GM19239 (cell line): ENCODE measurements around the gene ACOT7.

ENCODE experiments used
- DNase-seq: peaks from one replicate; pipeline ENCODE4 v3.0.0; 2011; ENCODE audit warnings: low spot score; ENCODE audit not compliant: insufficient read length
- FAIRE-seq: peaks from 2 replicates; lab custom pipeline; 2011; peaks lifted over from hg19 to GRCh38; lab: Jason Lieb, UNC

Gene ACOT7

DNA sequence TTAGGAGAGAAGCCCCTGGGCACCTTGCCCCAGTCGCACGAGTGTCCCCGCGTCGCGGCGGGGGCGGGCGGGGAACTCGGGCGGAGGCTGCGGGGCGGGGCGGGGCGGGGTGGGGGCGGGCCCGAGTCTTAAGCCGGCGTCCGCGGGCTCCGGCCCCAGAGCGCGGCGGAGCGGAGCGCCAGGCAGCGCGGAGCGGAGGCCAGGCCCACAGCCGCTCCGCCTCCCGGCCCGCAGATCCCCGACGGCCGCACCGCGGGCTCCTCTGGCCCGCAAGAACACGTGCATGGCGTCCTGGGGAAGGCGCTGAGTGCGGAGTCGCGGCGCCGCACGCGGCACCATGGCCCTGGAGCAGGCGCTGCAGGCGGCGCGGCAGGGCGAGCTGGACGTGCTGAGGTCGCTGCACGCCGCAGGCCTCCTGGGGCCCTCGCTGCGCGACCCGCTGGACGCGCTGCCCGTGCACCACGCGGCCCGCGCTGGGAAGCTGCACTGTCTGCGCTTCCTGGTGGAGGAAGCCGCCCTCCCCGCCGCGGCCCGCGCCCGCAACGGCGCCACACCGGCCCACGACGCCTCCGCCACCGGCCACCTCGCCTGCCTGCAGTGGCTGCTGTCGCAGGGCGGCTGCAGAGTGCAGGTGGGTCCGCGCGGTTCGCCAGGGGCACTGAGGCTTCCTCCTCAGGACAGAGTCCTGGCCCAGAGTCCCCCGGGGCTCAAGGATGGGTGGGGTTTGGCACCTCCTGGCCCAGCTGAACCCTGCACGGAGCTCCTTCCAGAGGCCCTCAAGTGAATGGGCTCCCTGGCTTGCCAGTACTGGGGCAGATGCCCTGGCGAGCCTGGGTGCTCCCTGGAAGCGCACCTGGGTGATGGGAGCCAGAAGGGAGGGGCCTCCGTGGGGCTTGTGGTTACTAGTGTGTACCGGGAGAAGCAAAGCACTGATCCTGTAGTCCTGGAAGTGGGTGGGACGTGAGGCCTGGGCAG, 31.3 kb upstream of the ACOT7 start, which contains the start of gene ESPN:
ESPN (plus strand) TSS at position 158 of the 975 bp plus-strand sequence; CDS start at position 338, 180 bp downstream.
- DNase-seq = no peak
- FAIRE-seq = no peak

DNA sequence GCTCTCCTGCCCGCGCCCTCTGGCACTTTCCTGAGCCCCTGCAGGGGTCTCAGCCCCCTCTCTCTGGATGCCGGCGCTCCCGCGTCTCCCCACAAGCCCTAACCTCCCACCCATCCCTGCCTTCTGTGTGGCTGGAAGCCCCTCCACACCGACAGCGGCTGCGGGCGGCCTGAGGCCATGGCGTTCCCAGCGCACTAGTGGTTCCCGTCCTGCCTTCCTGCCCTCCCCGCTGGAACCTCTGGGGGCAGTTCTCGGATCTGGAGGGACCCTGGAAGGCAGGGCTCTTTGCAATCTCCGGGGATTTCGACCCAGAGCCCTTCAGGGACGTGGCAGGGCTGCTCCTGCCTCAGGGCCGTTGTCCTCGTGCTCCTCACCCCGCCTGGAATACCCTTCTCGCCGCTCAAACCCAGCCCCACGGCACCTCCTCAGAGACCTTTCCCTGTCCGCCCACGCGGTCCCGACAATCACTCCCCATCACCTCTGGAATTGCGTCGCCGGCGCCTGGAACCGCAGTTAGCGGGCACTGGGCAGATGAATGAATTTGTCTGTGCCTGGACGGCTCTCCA, 30.5 kb upstream of the ACOT7 start:
- FAIRE-seq = no peak
- no peak for DNase-seq

DNA sequence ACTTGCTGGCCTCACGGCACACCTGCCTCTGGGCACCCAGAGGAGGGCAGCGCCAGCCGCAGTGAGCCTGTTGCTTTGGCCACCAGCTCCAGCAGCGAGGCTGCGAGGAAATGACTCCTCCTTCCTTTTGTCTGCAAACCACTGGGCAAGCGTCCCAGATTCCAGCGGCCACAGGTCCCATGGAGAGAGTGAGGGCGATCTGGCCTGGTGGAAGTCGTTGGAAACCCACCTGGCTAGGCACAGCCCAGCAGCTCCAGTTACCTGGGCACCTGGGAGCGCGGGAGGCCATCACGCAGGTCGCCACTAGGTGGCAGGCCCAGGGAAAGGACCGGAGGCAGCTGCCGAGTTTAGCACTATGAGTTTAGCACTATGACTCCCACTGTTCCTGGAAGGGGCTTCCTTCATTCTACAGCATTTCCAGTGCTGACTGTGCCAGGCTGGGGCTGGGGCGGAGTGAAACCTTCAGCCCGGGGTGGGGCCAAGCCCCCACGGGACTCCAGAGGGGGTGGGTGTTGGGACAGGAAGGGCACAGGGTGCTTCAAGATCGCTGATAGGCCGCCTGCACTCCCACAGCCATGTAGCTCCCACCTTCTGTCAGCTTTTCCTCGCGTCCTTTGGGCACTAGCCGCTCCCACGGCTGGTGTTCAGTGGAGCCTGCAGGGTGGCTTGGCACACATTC, 29.9 kb upstream of the ACOT7 start:
- FAIRE-seq = no peak
- peak; percentile 94 for DNase-seq

DNA sequence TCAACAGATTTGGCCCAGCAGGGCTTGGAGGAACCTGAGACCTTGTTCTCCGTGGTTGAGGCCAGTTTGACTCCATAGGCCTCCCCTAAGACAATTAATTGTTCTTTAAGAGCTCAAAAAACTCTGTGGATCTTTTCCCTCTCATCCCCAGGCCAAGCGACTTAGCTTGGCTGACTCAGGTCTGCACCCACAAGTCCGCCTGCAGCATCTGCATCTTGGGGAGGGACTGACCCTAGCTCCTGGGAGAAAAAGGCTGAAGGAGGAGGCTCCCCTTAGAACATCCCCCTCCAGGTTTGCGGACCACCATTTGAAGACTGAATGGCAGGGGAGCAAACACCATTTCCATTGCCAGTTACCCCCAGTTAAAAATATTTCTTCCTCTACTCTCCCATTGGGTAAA, 27.7 kb upstream of the ACOT7 start:
- DNase-seq (no peak), FAIRE-seq (no peak)

DNA sequence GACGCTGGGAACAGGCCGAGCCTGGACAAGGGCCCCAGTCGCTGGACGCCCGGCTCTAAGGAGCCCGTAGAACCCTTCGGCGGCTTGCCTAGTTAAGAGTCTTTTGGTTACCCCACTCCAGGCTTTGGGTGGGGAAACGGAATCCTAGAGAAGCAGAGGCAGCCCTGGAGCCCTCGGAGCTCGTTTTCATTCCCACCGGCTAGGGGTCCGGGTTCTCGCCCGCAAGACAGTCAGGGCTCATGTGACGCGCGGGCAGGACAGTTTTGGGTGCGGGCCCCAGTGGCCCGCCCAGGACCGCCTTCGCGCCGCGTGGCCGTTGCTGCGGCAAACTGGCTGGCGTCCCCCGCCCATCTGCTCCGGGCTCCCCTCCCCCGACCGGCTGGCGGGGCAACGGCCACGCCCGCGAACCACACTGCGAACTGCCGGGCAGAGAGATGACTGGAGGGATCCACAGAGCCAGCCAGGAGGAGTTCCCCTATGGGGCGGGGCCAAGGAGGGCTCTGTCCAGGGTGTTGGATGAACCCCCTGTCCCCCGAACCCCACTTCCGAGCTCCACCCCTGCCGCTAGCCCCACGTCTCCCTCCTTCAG, 27.0 kb upstream of the ACOT7 start:
- FAIRE-seq = no peak

DNA sequence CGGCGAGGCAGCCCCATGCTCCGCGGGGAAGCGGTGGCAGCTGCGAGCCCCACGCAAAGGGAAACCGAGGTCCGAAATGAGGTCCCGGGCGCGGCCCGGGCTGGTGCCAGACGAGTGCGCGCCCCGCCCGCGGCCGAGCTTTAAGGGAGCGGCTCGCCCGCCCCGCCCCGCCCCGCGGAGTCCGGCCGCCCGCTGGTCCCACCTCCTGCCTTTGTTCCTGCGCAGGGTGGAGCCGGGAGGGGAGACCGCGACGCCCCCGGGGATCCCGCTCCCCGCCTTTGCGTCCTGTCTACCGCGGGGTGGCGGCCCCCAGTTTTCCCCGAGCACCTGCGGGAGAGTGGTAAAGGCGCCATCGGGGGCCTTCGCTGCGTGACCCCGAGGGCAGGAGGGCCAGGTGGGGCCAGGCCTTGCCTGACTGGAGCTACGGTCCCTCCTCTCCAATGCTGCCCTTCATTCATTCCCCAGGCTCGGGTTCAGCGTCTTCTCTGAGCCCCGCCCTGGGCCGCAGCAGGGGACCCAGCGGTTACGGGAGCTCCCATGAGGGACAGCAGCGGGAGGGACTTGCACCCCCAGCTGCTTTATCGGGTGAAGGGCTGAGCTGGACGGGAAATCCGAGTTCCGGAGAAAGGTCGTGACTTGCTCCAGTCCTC, 26.4 kb upstream of the ACOT7 start, which contains the start of gene HES2:
HES2 (minus strand) TSS at position 116 of the 650 bp plus-strand sequence; CDS start at position 17, 99 bp downstream.
- FAIRE-seq = no peak
- DNase-seq = no peak

More for the DNA sequence above, 27.0 kb upstream of the ACOT7 start:
- DNase-seq = no peak

DNA sequence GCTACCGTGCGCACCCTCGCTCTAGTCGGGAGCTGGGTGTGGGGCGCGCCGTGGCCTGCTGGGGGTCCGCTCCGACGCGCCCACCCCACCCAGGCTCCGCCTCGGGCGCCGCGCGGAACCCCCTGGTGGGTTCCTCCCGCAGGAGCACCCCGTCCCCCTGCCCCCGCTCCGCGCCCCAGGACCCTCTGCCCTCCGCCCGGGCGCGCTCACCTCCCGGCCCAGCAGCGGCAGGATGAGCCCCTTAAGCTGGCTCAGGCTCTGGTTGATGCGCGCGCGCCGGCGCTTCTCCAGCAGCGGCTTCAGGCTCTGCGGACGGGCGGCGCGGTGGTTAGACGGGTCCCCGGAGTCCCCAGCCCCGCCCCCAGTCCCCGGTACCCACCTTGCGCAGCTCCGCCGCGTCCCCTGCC, 25.8 kb upstream of the ACOT7 start:
- FAIRE-seq (no peak), DNase-seq (no peak)

DNA sequence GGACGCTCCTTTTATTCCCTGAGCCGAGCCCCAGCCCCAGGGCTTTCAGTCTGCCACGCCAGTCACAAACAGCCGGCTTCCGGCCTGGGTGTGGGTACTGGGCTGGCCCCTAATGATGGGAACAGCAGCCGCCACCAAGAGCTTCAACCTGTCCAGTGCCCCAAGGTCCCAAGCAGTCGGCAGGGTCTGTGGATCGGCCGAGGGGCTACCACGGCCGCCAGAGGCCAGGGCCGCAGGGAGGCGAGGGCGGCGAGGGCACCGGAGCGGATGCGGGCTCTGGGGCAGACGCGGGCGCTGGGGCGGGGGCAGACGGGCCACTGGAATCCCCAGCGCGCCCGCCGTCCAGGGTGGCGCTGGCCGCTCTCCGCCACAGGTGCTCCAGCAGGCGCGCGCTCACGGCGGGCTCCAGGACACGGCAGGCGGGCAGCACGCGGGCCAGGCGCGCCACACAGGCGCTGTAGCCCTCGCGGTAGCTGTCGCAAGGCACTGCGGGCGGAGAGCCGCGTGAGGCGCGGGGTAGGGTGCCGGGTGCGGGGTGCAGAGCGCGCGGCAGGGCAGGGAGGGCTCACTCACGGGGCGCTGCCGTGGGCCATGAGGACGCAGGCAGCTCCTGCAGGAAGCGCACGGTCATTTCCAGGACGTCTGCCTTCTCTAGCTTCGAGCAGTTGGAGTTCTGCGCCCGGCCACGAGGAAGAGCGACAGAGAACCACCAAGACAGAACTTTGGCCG, 25.3 kb upstream of the ACOT7 start:
- FAIRE-seq = no peak
- no peak for DNase-seq

DNA sequence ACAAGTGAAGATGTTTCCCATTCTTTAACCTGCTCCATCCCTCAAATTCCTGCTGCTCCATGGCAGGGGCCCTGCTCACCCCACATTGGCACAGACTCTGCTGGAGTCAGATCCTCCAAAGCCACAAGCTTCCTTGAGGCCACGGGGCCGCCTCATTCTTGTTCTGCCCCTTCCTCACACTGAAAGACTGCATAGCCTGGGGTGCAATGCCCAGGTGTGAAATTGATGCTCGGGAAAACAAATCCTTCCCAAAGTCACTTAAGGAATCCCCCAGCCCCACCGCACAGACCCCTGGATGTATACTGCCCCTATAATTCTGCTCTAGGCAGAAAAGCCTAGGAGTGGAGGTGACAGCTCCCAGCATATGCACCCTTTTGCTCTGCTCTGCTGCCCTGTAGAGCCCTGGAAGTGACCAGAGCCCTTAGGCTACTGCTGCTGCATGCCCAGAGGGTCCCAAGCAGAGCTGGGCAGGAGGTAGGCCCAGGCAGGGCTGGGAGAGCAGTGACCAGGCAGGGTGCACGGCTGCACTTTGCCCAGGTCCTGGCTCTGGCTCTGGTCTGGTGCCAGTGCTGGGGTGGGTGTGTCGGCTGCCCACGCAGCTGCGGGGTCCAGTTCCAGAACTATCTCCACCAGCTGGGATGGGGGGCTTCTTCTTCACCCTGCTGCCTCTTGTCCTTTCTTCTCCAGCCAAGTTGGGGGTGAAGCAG, 24.5 kb upstream of the ACOT7 start:
- DNase-seq (no peak), FAIRE-seq (no peak)

DNA sequence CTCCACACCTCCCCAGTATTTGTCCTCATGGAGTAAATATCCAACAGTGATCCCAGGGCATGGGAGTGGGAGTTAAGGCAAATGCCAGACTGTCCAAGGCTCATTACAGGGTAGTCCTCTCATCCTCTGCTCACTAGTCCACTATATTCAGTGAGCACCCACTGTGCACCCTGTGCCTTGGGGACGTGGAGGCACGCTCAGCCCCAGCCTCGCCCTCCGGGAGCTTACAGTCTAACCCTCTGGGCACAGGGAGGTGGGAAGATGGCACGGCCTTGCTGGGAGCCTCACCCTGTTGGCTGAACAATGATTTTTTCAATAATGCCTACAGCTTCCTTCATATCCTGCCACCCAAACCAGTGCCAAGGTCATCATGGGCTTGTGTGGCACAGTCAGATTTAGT, 23.3 kb upstream of the ACOT7 start:
- no peak for FAIRE-seq
- no peak for DNase-seq

DNA sequence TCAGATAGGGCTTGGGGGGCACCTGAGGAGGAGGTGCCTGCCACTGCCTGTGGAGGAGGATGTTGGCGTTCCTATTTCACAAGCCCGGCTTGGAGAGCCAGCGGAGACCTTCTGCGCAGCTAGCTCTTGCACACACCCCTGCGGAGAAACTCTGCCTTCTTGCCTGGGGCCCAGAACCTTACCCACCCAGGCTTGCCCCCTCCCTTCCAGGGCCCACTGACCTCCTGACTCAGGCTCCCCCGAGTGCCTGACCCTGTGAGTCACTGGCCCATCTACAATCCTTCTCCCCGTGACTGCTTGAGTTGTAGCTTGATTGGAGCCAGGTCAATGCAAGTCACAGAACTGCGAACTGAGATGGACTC, 22.7 kb upstream of the ACOT7 start:
- DNase-seq = no peak
- no peak for FAIRE-seq

DNA sequence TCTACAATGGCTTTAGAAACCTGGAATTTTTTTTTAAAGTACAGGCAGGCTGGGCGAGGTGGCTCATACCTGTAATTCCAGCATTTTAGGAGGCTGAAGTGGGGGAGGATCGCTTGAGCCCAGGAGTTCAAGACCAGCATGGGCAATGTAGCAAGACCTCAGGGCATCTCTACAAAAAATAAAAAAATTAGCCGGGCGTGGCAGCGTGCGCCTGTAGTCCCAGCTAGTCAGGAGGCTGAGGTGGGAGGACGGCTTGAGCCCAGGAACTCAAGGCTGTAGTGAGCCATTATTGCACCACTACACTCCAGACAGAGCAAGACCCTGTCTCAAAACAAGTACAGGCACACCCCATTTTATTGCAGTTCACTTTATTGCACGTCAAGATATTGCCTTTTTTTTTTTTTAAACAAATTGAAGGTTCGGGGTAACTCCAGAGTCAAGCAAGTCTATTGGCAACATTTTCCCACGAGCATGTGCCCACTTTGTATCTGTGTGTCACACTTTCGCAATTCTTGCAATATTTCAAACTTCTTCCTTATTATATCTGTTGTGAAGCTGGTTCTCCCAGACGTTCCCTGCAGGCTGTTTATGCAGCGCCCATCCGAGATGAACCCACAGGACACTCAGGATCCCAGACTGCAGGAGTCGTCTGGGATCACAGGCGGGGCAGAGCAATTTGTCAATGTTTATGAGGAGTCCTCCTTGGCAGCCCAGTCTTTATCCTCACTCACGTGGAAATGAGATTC, 21.5 kb upstream of the ACOT7 start:
- DNase-seq (no peak), FAIRE-seq (no peak)

DNA sequence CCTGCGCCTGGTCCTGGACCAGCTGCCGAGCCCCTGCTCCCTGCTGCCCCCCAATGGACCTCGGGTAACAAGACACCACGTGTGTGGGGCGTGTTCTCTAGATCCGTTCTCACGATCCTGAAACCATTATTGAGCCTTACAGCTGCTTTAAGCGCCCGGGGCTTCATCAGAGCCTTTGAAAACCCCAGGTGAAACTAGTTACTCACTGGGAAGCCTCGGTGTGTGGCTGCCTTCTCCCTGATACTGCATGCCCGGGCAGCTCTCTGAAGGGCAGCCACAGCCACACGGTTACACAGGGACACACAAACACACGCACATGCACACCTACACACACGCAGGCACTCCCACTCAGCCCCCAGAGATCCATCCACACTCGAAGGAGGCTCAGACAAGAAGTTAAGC, 20.9 kb upstream of the ACOT7 start:
- FAIRE-seq (peak; percentile 92), DNase-seq (peak; percentile 68)

DNA sequence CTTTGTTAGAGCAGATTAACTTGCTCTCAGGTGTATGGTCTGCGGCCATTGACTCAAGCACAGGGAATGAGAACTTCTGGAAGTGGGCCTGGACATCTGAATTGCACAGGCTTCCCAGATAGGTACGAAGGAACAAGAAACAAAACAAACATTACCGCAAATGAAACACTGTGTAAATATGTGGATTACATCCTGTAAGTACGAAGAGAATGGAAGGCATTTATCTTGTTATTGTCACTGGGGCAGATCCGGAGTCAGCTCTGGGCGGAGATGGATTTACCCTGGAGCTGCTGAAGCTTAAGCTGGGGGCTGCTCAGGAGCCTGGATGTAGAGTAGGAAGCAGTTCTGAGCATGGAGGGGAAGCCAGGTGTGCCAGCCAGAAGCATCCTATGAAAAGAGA, 19.3 kb upstream of the ACOT7 start:
- FAIRE-seq = no peak

DNA sequence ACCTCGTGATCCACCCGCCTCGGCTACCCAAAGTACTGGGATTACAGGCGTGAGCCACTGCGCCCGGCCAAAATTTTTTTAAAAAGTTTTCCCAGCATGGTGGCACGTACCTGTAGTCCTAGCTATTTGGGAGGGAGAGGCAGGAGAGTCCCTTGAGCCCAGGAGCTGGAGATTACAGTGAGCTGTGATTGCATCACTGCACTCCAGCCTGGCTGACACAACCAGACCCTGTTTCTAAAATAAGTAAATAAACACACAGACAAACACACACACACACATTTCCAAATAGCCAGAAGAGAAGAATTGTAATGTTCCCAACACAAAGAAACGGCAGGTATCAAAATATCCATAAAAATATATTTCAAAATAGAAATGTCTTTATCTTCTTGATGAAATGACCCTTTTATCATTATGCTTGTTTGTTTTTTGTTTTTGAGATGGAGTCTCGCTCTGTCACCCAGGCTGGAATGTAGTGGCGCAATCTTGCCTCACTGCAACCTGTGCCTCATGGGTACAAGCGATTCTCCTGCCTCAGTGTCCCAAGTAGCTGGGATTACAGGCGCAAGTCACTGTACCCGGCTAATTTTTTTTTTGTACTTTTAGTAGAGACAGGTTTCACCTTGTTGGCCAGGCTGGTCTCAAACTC, 16.8 kb upstream of the ACOT7 start:
- no peak for DNase-seq
- FAIRE-seq = no peak

More for the DNA sequence above, 19.3 kb upstream of the ACOT7 start:
- DNase-seq = no peak

DNA sequence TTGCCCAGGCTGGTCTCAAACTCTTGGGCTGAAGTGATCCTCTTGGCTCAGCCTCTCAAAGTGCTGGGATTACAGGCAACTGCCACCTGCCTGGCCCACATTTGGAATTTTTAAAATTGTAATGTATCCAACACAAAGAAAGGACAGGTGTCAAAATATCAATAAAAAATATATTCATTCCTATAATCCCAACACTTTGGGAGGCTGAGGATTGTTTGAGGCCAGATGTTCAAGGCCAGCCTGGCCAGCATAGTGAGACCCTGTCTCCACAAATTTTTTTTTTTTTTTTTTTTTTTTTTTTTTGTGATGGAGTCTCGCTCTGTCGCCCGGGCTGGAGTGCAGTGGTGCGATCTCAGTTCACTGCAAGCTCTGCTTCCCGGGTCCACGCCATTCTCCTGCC, 16.2 kb upstream of the ACOT7 start:
- DNase-seq (no peak), FAIRE-seq (no peak)

DNA sequence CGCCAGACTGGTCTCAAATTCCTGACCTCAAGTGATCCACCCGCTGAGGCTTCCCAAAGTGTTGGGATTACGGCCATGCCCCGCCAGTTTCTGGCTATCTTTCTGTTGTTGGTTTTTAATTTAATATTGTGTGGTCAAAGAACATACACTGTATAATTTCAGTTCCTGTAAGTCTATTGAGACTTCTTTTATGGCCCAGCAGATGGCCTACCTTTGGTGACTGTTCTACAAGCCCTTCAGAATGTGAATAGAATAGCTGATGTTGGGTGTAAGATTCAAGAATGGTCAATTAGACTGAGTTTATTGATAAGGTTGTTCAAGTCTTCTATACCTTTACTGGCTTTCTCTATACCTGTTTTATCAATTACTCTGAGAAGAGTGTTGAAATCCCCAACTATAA, 15.5 kb upstream of the ACOT7 start:
- DNase-seq = no peak
- FAIRE-seq = no peak

DNA sequence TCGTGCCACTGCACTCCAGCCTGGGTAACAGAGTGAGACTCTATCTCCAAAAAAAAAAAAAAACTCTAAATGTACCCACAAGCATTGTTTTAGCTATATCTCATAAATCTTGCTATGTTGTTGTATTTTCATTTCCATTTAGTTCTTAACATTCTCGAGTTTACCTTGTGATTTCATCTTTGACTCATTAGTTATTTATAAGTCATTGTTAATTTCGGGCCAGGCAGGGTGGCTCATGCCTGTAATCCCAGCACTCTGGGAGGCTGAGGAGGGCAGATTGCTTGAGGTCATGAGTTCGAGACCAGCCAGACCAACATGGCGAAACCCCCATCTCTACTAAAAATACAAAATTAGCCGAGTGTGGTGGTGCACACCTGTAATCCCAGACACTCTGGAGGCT, 14.5 kb upstream of the ACOT7 start:
- FAIRE-seq (no peak), DNase-seq (no peak)
